ENCODE data around the gene CFAP54.

- TF ChIP-seq CTCF (IDR thresholded peaks at IDR 0.05; ENCODE audit: poor library complexity, severe bottlenecking) (no peak), EZH2 (IDR thresholded peaks at IDR 0.05; ENCODE audit: borderline replicate concordance, insufficient read depth, low read length, poor library complexity, severe bottlenecking) (no peak), POLR2AphosphoS5 (IDR thresholded peaks at IDR 0.05) (no peak), EP300 (conservative IDR thresholded peaks at IDR 0.05; ENCODE audit: poor library complexity, severe bottlenecking) (no peak)
- TF ChIP-seq, protein P1, sequence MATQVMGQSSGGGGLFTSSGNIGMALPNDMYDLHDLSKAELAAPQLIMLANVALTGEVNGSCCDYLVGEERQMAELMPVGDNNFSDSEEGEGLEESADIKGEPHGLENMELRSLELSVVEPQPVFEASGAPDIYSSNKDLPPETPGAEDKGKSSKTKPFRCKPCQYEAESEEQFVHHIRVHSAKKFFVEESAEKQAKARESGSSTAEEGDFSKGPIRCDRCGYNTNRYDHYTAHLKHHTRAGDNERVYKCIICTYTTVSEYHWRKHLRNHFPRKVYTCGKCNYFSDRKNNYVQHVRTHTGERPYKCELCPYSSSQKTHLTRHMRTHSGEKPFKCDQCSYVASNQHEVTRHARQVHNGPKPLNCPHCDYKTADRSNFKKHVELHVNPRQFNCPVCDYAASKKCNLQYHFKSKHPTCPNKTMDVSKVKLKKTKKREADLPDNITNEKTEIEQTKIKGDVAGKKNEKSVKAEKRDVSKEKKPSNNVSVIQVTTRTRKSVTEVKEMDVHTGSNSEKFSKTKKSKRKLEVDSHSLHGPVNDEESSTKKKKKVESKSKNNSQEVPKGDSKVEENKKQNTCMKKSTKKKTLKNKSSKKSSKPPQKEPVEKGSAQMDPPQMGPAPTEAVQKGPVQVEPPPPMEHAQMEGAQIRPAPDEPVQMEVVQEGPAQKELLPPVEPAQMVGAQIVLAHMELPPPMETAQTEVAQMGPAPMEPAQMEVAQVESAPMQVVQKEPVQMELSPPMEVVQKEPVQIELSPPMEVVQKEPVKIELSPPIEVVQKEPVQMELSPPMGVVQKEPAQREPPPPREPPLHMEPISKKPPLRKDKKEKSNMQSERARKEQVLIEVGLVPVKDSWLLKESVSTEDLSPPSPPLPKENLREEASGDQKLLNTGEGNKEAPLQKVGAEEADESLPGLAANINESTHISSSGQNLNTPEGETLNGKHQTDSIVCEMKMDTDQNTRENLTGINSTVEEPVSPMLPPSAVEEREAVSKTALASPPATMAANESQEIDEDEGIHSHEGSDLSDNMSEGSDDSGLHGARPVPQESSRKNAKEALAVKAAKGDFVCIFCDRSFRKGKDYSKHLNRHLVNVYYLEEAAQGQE (IDR thresholded peaks at IDR 0.05; ENCODE audit: borderline replicate concordance): no peak
Measured at GRCh38 chr12:96487634-96488033, 1.7 kb upstream of the CFAP54 start.

All from neural cell (in vitro differentiated cells).